HG03457 (cell line): ENCODE data around the gene KLK5.
"Not testable (repeated sequence)": the region's sequence is repeated elsewhere in the genome, so short reads cannot be mapped to it uniquely, and the experiment has no call there.

Experiments
- ATAC-seq: cut with Tn5 transposase; IDR thresholded peaks from one replicate; pipeline ENCODE4 v1.9.1; 2021; ENCODE audit warnings: moderate number of reproducible peaks; ENCODE audit not compliant: unreplicated experiment

The KLK5 gene, protein sequence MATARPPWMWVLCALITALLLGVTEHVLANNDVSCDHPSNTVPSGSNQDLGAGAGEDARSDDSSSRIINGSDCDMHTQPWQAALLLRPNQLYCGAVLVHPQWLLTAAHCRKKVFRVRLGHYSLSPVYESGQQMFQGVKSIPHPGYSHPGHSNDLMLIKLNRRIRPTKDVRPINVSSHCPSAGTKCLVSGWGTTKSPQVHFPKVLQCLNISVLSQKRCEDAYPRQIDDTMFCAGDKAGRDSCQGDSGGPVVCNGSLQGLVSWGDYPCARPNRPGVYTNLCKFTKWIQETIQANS

DNA sequence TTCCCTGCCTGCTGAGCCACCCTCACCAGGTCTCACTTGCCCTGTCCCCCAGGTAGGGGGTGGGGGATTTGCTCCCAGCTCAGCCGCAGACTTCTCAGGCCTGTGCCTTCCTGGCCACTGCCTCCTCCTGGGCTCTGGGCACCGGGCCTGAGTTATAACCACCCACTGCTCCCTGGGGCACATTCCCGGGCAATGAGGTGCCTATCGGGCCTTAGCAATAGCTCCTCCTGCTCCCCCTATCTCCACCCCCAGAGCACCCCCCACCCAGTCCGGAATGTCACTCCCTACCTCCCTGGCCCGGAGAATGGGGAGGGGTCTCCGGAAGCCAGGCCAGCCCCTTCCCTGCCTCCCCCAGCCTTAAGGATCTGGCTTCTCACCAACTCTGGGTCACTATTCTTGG lies at the start of gene KLK5:
TSS of gene KLK5 (minus strand) at position 129 of the 400 bp plus-strand sequence. CDS start 381 bp downstream, outside the sequence.
- ATAC-seq, result no peak

GRCh38 chr19:51002089-51002532 lies 49.3 kb upstream of the KLK5 start:
- ATAC-seq, result no peak

DNA sequence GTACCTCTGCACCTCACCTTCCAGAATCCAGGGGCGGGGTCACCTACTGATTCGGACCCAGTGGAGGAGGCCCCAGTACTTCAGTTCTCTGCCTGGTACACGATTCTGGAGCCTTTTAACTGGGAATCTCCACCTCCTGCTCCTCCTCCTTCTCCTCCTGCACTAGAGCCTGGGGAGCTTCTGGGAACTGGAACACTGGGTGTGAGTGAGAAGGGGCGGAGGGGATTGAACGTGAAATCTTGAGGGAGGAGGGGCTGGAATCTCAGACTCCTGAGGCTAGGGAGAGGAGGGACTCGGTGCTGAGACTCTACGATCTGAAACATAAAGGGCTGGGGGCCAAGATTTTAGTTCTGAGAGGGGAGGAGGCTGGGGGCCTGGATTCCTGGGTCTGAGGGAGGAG lies 48.7 kb upstream of the KLK5 start, which contains the start of gene KLK8:
TSS of gene KLK8 (minus strand) at position 90 of the 400 bp plus-strand sequence. CDS start 437 bp downstream, outside the sequence.
- ATAC-seq, result no peak

DNA sequence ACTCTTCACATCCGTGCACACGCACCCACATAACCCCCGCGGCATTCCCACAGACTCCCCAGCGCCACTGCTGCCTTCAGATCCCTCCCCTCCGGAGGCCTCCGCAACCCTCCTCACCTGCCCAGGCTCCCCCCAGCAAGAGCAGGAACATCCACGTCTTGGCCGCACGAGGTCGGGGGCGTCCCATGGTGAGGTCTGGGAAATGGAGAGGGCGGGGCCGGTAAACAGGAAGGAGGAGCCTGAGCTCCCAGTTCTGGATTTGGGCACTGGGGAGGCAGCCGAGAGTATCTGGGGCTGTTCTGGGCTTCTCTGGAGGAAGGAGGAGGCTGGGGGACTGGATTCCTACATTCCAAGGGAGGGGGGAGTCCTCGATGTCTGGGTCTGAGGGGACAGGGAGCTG lies 48.1 kb upstream of the KLK5 start:
- ATAC-seq, result no peak

DNA sequence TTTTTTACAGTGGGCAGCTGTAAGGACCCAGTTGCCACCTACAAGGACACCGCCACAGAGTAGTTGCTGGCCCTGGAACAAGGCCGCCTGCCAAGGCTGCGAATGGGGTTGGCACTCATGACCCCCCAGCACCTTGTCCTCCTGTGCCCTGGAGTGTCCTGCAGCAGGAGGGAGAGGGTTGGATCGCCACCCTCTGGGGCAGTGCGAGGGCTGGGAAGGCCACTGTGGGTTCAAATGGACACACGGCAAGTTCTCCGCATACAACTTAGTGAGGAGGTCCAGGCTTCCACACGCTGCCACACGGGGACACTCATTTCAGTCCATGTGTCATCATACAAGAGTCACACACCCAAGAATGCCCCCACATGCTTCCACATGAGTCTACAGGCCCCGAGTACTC lies 47.6 kb upstream of the KLK5 start:
- no peak for ATAC-seq

- no peak for ATAC-seq
Measured at GRCh38 chr19:50998686-50999085, 45.8 kb upstream of the KLK5 start.

GRCh38 chr19:50998061-50998460 lies 45.2 kb upstream of the KLK5 start:
- ATAC-seq, result no peak

DNA sequence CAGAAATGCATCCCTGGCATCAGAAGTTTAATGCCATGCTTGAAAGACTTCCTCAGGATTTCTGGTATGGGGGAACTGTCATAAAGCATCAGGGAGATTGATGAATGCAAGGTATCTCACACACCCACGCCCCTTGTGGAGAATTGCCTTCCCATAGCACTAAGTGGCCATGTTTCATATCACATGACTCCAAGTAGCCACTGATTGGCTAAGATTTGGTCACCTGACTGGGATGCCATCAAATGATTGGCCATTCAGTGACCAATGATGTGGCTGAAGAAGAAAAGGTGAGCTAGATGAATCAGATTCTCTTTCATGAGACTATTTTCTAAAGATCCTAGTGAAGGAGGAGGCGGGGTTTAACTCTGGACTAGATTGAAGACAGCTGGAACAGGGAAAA lies 41.3 kb upstream of the KLK5 start:
- no peak for ATAC-seq

GRCh38 chr19:50992666-50993035 lies 39.8 kb upstream of the KLK5 start:
- no peak for ATAC-seq

- ATAC-seq, result not testable (repeated sequence)
Measured at GRCh38 chr19:50984416-50984815, 31.6 kb upstream of the KLK5 start.

DNA sequence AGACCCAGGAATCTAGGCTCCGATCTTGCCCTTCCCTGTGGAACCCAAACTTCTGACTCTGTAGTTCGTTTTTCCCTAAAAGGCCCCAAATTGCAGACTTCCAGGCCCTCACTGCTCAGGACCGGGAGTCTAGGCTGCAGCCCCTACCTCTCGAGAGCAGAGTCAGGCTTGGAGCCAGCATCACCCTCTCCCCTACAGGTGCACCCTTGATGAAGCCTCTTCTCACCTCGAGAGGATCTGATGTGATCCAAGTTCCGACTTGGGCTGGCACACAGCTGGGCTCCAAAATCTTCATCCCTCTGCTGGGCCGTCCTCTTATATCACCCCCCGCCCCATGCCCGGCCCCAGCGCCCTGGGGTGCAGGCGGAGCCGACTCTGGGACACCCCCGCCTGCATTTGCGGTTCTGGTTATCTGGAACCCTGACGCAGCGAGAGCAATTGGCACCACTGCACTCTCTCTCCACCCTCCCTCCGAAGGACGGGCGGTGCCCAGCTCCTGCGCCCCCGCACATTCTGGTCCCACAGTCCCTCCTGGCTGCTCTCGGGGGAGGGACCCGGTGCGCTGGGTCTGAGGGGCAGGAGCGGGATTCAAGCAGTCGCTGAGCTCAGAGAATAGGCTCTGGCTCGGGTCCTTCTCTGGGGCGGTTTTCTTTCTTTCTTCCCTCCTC lies 30.9 kb upstream of the KLK5 start, which contains the start of gene KLK7:
TSS of gene KLK7 (minus strand) at position 293 of the 668 bp plus-strand sequence. CDS start 1,518 bp downstream, outside the sequence.
- no peak for ATAC-seq

DNA sequence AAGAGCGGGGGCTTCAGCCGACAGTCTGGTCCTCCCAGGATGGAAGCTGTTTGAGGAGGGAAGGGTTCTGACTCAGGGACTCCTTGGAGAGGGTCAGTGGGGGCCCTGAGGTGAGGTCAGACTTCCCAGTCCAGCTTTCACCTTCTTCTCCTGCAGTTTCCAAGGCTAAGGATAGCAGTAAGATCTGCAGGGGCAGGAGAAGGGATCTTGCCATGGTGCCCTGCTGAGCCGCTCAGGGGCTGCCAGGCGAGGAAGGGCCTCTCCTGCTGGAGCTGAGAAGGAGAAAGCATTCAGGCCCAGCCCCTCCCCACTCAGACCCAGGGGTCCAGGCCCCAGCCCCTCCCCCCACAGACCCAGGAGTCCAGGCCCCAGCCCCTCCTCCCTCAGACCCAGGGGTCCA lies 29.3 kb upstream of the KLK5 start:
- ATAC-seq, result no peak

DNA sequence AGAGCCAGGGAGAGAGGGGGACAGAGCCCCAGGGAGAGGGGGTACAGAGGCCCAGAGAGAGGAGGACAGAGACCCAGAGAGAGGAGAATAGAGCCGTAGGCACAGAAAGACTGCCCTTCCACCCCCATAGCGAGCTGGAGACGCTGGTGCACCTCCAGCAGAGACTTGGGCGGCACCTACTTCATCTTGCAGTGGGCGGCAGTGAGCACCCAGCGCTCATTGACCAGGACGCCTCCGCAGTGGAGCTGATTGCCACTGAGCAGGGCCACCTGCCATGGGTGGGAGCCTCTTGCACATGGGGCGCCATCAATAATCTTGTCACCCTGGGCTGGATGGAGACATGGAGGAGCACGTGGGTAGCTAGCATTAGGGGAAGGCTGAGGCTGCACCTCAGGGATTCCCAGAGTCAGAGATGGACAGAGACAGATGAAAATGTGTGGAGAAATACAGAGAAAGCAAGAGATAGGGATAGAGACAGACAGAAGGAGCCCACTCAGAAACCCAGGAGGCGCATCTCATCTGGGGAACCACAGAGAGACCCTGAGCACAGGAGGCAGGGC lies 28.8 kb upstream of the KLK5 start:
- ATAC-seq, result no peak

GRCh38 chr19:50980208-50980607 lies 27.4 kb upstream of the KLK5 start:
- no peak for ATAC-seq

DNA sequence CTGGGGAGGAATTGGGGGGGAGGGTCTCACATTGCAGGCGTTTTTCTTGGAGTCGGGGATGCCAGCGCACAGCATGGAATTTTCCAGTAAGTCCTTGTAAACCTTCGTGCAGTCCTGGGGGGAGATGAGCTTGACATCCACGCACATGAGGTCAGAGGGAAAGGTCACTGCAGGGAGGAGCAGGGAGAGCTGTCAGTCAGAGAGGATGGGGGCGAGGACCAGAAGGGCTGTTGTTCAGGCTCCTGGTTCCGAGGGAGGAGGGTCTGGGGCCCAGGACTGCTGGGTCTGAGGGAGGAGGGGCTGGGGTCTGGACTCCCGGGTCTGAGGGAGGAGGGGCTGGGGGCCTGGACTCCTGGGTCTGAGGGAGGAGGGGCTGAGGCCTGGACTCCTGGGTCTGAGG lies 26.9 kb upstream of the KLK5 start:
- ATAC-seq, result no peak

- no peak for ATAC-seq
Measured at GRCh38 chr19:50978772-50979390, 26.0 kb upstream of the KLK5 start.

GRCh38 chr19:50977626-50978025 lies 24.8 kb upstream of the KLK5 start:
- ATAC-seq, result no peak

GRCh38 chr19:50975766-50976165 lies 22.9 kb upstream of the KLK5 start:
- no peak for ATAC-seq

- no peak for ATAC-seq
Measured at GRCh38 chr19:50974702-50975556, 22.1 kb upstream of the KLK5 start.

GRCh38 chr19:50972795-50973376 lies 20.0 kb upstream of the KLK5 start:
- no peak for ATAC-seq
